GM23248 (cell line): ENCODE results near the gene TRIM13. TPM values are rescaled to one million over a fixed set of nuclear protein-coding genes. Genes with fewer than 3 reads are reported as not detected.

Experiments
- DNase-seq: peaks from one replicate; pipeline ENCODE4 v3.0.0-alpha.2; 2015
- H2AFZ ChIP-seq: fragments of 200-600 bp; sonication (generic); 2 replicates; pipeline ENCODE4 v1.6.1; 2016; ENCODE audit warnings: antibody characterized with exemption
- H3F3A ChIP-seq: fragments of 200-600 bp; sonication (generic); 2 replicates; pipeline ENCODE4 v1.6.1; 2016; ENCODE audit warnings: mild to moderate bottlenecking, antibody characterized with exemption, mixed run types; ENCODE audit not compliant: insufficient read depth
- H3K27ac ChIP-seq: fragments of 200-600 bp; sonication (generic); 2 replicates; pipeline ENCODE4 v1.5.1; 2016; ENCODE audit warnings: mild to moderate bottlenecking
- H3K27me3 ChIP-seq: fragments of 200-600 bp; sonication (generic); replicated peaks from 2 replicates; pipeline ENCODE4 v1.6.1; 2016; ENCODE audit warnings: mild to moderate bottlenecking; ENCODE audit not compliant: insufficient read depth
- H3K36me3 ChIP-seq: fragments of 200-600 bp; sonication (generic); 2 replicates; pipeline ENCODE4 v1.6.1; 2016; ENCODE audit warnings: low read depth, mild to moderate bottlenecking
- H3K4me1 ChIP-seq: fragments of 200-600 bp; sonication (generic); 2 replicates; pipeline ENCODE4 v1.6.1; 2016; ENCODE audit warnings: mild to moderate bottlenecking; ENCODE audit not compliant: insufficient read depth
- H3K4me2 ChIP-seq: fragments of 200-600 bp; sonication (generic); one replicate; pipeline ENCODE4 v1.6.1; 2016; ENCODE audit warnings: mild to moderate bottlenecking; ENCODE audit not compliant: unreplicated experiment
- H3K4me3 ChIP-seq: fragments of 200-600 bp; sonication (generic); 2 replicates; pipeline ENCODE4 v1.5.1; 2016; ENCODE audit warnings: mild to moderate bottlenecking
- H3K79me2 ChIP-seq: fragments of 200-600 bp; sonication (generic); 2 replicates; pipeline ENCODE4 v1.6.1; 2016; ENCODE audit warnings: mild to moderate bottlenecking; ENCODE audit not compliant: insufficient read depth
- H3K9ac ChIP-seq: fragments of 200-600 bp; sonication (generic); 2 replicates; pipeline ENCODE4 v1.6.1; 2016; ENCODE audit warnings: mild to moderate bottlenecking
- H3K9me2 ChIP-seq: fragments of 200-600 bp; sonication (generic); 2 replicates; pipeline ENCODE4 v1.6.1; 2016; ENCODE audit warnings: mixed run types, mild to moderate bottlenecking, moderate library complexity; ENCODE audit not compliant: insufficient read depth
- H3K9me3 ChIP-seq: fragments of 200-600 bp; sonication (generic); one replicate; pipeline ENCODE4 v1.6.1; 2017; ENCODE audit warnings: low read depth
- H4K20me1 ChIP-seq: fragments of 200-600 bp; sonication (generic); 2 replicates; pipeline ENCODE4 v1.6.0; 2016; ENCODE audit not compliant: insufficient read depth
- EZH2 ChIP-seq: fragments of 200-600 bp; sonication (generic); IDR thresholded peaks from 2 replicates; pipeline ENCODE4 v1.6.1; 2018; ENCODE audit warnings: antibody characterized with exemption, mild to moderate bottlenecking; ENCODE audit not compliant: insufficient read depth, poor library complexity, severe bottlenecking
- EZH2phosphoT487 ChIP-seq: fragments of 200-600 bp; sonication (generic); IDR thresholded peaks from 2 replicates; pipeline ENCODE4 v1.6.1; 2018; ENCODE audit warnings: antibody characterized with exemption, moderate library complexity, mild to moderate bottlenecking, low read depth; ENCODE audit not compliant: insufficient read depth
- WGBS, 2 experiments: methylation state at CpG; one replicate each; pipeline ENCODE4 v1.1.6; 2015 to 2017; ENCODE audit warnings: low lambda C conversion rate in 2 of 2, low coverage in 1 of 2; ENCODE audit errors: missing lambda C conversion rate in 2 of 2; 5-methylcytosine and 5-hydroxymethylcytosine counted together
- in situ Hi-C: fragments of 300-500 bp; cut with MboI; formaldehyde crosslinking; loops from 2 replicates; pipeline ENCODE4 v1.15.0; 2020
- polyA plus RNA-seq: library from polyadenylated mRNA; unstranded; fragments of >200 nt; fragmentation: Nextera tagmentation; extraction: Ambion mirVana; gene quantifications from 2 replicates; pipeline ENCODE4 v1.2.1, GENCODE V29; 2016
- total RNA-seq: library from RNA; depleted of rRNA; stranded (reverse); fragments of >200 nt; shearing (Covaris generic); gene quantifications from 2 replicates; pipeline ENCODE4 v1.2.3, GENCODE V29; 2014

TRIM13 gene
- total and polyA plus RNA-seq, 2 experiments from 2014 or later = 20.2 to 24.0 TPM

DNA sequence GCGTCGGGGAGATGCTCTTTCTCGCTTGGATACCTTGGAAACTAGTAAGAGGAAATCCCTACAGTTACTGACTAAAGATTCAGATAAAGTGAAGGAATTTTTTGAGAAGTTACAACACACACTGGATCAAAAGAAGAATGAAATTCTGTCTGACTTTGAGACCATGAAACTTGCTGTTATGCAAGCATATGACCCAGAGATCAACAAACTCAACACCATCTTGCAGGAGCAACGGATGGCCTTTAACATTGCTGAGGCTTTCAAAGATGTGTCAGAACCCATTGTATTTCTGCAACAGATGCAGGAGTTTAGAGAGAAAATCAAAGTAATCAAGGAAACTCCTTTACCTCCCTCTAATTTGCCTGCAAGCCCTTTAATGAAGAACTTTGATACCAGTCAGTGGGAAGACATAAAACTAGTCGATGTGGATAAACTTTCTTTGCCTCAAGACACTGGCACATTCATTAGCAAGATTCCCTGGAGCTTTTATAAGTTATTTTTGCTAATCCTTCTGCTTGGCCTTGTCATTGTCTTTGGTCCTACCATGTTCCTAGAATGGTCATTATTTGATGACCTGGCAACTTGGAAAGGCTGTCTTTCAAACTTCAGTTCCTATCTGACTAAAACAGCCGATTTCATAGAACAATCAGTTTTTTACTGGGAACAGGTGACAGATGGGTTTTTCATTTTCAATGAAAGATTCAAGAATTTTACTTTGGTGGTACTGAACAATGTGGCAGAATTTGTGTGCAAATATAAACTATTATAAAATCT lies 15.7 kb downstream of the TRIM13 start:
- no peak overlapping the region for H3K9ac ChIP-seq
- H4K20me1 ChIP-seq = no peaks in the 10 kb centered on the region
- no peaks in the 10 kb centered on the region for H3K9me3 ChIP-seq
- H3K9me2 ChIP-seq = no peaks in the 10 kb centered on the region
- no peak overlapping the region for H3K27ac ChIP-seq
- in situ Hi-C loops = no loop called here
- H3K36me3 ChIP-seq = peaks cover 26% of the 10 kb centered on the region
- peaks cover 45% of the 10 kb centered on the region for H3F3A ChIP-seq
- DNase-seq = no peak
- H3K4me2 ChIP-seq = no peak overlapping the region
- TF ChIP-seq EZH2 = no peak
- no peak for TF ChIP-seq EZH2phosphoT487
- no peak overlapping the region for H3K4me3 ChIP-seq
- no peak overlapping the region for H2AFZ ChIP-seq
- H3K79me2 ChIP-seq = peaks cover 76% of the 10 kb centered on the region
- peaks cover 11% of the 10 kb centered on the region for H3K4me1 ChIP-seq
- H3K27me3 ChIP-seq = no peaks in the 10 kb centered on the region
- WGBS, 2 experiments = 84 to 86% methylated on average over 6 of the region's 6 CpGs

DNA sequence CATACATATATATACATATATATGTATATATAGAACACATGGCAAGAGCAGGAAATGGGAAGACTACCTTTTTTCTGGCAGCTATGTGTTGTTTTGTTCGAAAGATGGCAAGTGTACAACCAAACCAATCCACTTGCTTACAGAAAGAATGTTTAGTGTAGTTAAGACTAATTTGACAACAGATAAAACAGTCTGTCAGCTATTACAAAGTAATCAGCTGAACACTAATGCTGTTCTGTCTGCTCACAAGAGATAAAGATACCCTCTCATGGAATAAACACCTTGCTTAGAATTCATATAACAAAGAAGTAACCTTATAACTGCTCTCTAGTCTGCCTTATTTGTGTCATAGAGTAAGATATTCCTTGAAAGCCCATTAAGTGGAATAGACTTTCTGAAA lies 17.5 kb downstream of the TRIM13 start:
- 97 to 100% methylated on average over 1 of the region's 1 CpG for WGBS, 2 experiments
- peak overlapping the region; percentile 19; the same call in 1 of the 2 replicates for H3K27ac ChIP-seq
- peaks cover 58% of the 10 kb centered on the region for H3K79me2 ChIP-seq
- no peaks in the 10 kb centered on the region for H4K20me1 ChIP-seq
- H3K4me2 ChIP-seq = no peak overlapping the region
- no peak for TF ChIP-seq EZH2phosphoT487
- TF ChIP-seq EZH2 = no peak
- no peaks in the 10 kb centered on the region for H3K9me3 ChIP-seq
- H3K9me2 ChIP-seq = no peaks in the 10 kb centered on the region
- peaks cover 29% of the 10 kb centered on the region for H3K36me3 ChIP-seq
- in situ Hi-C loops = no loop called here
- peaks cover 54% of the 10 kb centered on the region for H3F3A ChIP-seq
- no peak overlapping the region for H2AFZ ChIP-seq
- no peak overlapping the region for H3K4me3 ChIP-seq
- no peaks in the 10 kb centered on the region for H3K27me3 ChIP-seq
- no peak overlapping the region for H3K9ac ChIP-seq
- DNase-seq = no peak
- H3K4me1 ChIP-seq = peaks cover 14% of the 10 kb centered on the region

GRCh38 chr13:50015258-50015657 lies 18.4 kb downstream of the TRIM13 start, which contains the start of gene KCNRG:
TSS of gene KCNRG (plus strand) at chr13:50015444. CDS start at chr13:50015494, 50 bp downstream.
- in situ Hi-C loops = no loop called here

GRCh38 chr13:50015750-50016149 lies 18.9 kb downstream of the TRIM13 start:
- Histone ChIP-seq H2AFZ (no peak overlapping the region), H4K20me1 (no peaks in the 10 kb centered on the region), H3K79me2 (peaks cover 45% of the 10 kb centered on the region), H3K36me3 (peaks cover 42% of the 10 kb centered on the region), H3F3A (peaks cover 54% of the 10 kb centered on the region), H3K4me3 (no peak overlapping the region), H3K9ac (peak overlapping the region; percentile 19; the same call in 1 of the 2 replicates), H3K4me1 (peaks cover 14% of the 10 kb centered on the region), H3K4me2 (no peak overlapping the region), H3K27me3 (no peaks in the 10 kb centered on the region), H3K27ac (peak overlapping the region; percentile 61), H3K9me2 (no peaks in the 10 kb centered on the region), H3K9me3 (no peaks in the 10 kb centered on the region)
- DNase-seq = no peak
- TF ChIP-seq EZH2phosphoT487 (no peak), EZH2 (no peak)
- in situ Hi-C loops = no loop called here
- WGBS, 2 experiments = 69 to 79% methylated on average over 4 of the region's 4 CpGs

More at GRCh38 chr13:50015258-50015657, 18.4 kb downstream of the TRIM13 start, which contains the start of gene KCNRG:
- Histone ChIP-seq H2AFZ (no peak within 1 kb of the TSS), H3K36me3 (peaks cover 38% of the 10 kb centered on the region), H3K9me2 (no peaks in the 10 kb centered on the region), H3K9me3 (no peaks in the 10 kb centered on the region), H3K27me3 (no peaks in the 10 kb centered on the region), H3K79me2 (peaks cover 50% of the 10 kb centered on the region), H3F3A (peaks cover 54% of the 10 kb centered on the region), H3K9ac (peak within 1 kb of the TSS; percentile 19; the same call in 1 of the 2 replicates), H3K4me2 (no peak within 1 kb of the TSS), H4K20me1 (no peaks in the 10 kb centered on the region), H3K27ac (peak within 1 kb of the TSS; percentile 61), H3K4me1 (peaks cover 14% of the 10 kb centered on the region), H3K4me3 (no peak within 1 kb of the TSS)
- TF ChIP-seq EZH2phosphoT487 (no peak), EZH2 (no peak)
- WGBS, 2 experiments = 31 to 45% methylated on average over 5 of the region's 5 CpGs
- peak; percentile 62 for DNase-seq
